H9 (cell line): ENCODE measurements around the gene NPAS3. TPM values are rescaled to one million over a fixed set of nuclear protein-coding genes. Genes with fewer than 3 reads are reported as not detected.

Source experiments
- DNase-seq: peaks from one replicate; pipeline ENCODE4 v3.0.0-alpha.2; 2017
- H2AFZ ChIP-seq: one replicate; pipeline ENCODE4 v1.6.1; 2013; ENCODE audit warnings: mild to moderate bottlenecking, low read length, control low read depth, moderate library complexity
- H2AK5ac ChIP-seq: 2 replicates; pipeline ENCODE4 v1.6.1; 2013; ENCODE audit warnings: low read length, control low read depth, mixed read lengths; ENCODE audit not compliant: insufficient read length
- H2BK120ac ChIP-seq: one replicate; pipeline ENCODE4 v1.6.1; 2013; ENCODE audit warnings: low read depth, mild to moderate bottlenecking, low read length, control low read depth, inconsistent platforms; ENCODE audit not compliant: poor library complexity, severe bottlenecking
- H2BK12ac ChIP-seq: 2 replicates; pipeline ENCODE4 v1.6.1; 2013; ENCODE audit warnings: low read length, control low read depth, mixed read lengths, low read depth; ENCODE audit not compliant: insufficient read length
- H2BK15ac ChIP-seq: 2 replicates; pipeline ENCODE4 v1.6.1; 2013; ENCODE audit warnings: low read depth, low read length, control low read depth
- H2BK20ac ChIP-seq: one replicate; pipeline ENCODE4 v1.6.1; 2013; ENCODE audit warnings: low read depth, mild to moderate bottlenecking, low read length, control low read depth, inconsistent platforms; ENCODE audit not compliant: poor library complexity, severe bottlenecking
- H2BK5ac ChIP-seq: 2 replicates; pipeline ENCODE4 v1.6.1; 2013; ENCODE audit warnings: low read length, control low read depth, mixed read lengths; ENCODE audit not compliant: insufficient read length
- H3K14ac ChIP-seq: 2 replicates; pipeline ENCODE4 v1.6.1; 2013; ENCODE audit warnings: low read length, control low read depth; ENCODE audit not compliant: insufficient read depth
- H3K18ac ChIP-seq: 2 replicates; pipeline ENCODE4 v1.6.1; 2013; ENCODE audit warnings: low read depth, mild to moderate bottlenecking, mixed read lengths, low read length, control low read depth; ENCODE audit not compliant: insufficient read length
- H3K23ac ChIP-seq: 2 replicates; pipeline ENCODE4 v1.6.1; 2013; ENCODE audit warnings: low read length, control low read depth, mixed read lengths, low read depth; ENCODE audit not compliant: insufficient read length
- H3K23me2 ChIP-seq: 2 replicates; pipeline ENCODE4 v1.6.1; 2013; ENCODE audit warnings: low read depth, mild to moderate bottlenecking, mixed read lengths, low read length, control low read depth; ENCODE audit not compliant: insufficient read length, poor library complexity, severe bottlenecking
- H3K27ac ChIP-seq: 2 replicates; pipeline ENCODE4 v1.5.1; 2013; ENCODE audit warnings: low read length, control low read depth, mixed read lengths, low read depth; ENCODE audit not compliant: insufficient read length
- H3K27me3 ChIP-seq: 2 replicates; pipeline ENCODE4 v1.6.1; 2013; ENCODE audit warnings: low read length, control low read depth, inconsistent platforms; ENCODE audit not compliant: insufficient read depth
- H3K4ac ChIP-seq: 2 replicates; pipeline ENCODE4 v1.6.1; 2013; ENCODE audit warnings: low read depth, mild to moderate bottlenecking, control low read depth, inconsistent platforms, low read length, moderate library complexity
- H3K4me1 ChIP-seq: 2 replicates; pipeline ENCODE4 v1.6.1; 2013; ENCODE audit warnings: low read length, control low read depth, inconsistent platforms; ENCODE audit not compliant: insufficient read depth
- H3K4me2 ChIP-seq: 2 replicates; pipeline ENCODE4 v1.6.1; 2013; ENCODE audit warnings: low read length, control low read depth, mixed read lengths; ENCODE audit not compliant: insufficient read length, insufficient read depth
- H3K56ac ChIP-seq: 2 replicates; pipeline ENCODE4 v1.6.1; 2013; ENCODE audit warnings: low read depth, mild to moderate bottlenecking, mixed read lengths, low read length, control low read depth; ENCODE audit not compliant: insufficient read length
- H3K79me1 ChIP-seq: 2 replicates; pipeline ENCODE4 v1.6.1; 2013; ENCODE audit warnings: low read depth, mild to moderate bottlenecking, moderate library complexity, low read length, control low read depth, inconsistent platforms; ENCODE audit not compliant: insufficient read depth, poor library complexity, severe bottlenecking
- H3K79me2 ChIP-seq: 2 replicates; pipeline ENCODE4 v1.6.1; 2013; ENCODE audit warnings: low read length, control low read depth, inconsistent platforms; ENCODE audit not compliant: insufficient read depth
- H3K9ac ChIP-seq: 2 replicates; pipeline ENCODE4 v1.6.1; 2013; ENCODE audit warnings: low read length, control low read depth, mixed read lengths; ENCODE audit not compliant: insufficient read length; ENCODE audit errors: extremely low read depth
- H3K9me3 ChIP-seq: one replicate; pipeline ENCODE4 v1.6.1; 2013; ENCODE audit warnings: low read depth, low read length, inconsistent platforms; ENCODE audit not compliant: control insufficient read depth
- H3T11ph ChIP-seq: one replicate; pipeline ENCODE4 v1.6.1; 2013; ENCODE audit warnings: mild to moderate bottlenecking, low read length, control low read depth, inconsistent platforms
- H4K20me1 ChIP-seq: one replicate; pipeline ENCODE4 v1.6.1; 2013; ENCODE audit not compliant: control insufficient read depth, insufficient read length, insufficient read depth
- H4K5ac ChIP-seq: 2 replicates; pipeline ENCODE4 v1.6.1; 2013; ENCODE audit warnings: low read depth, mild to moderate bottlenecking, mixed read lengths, low read length, control low read depth; ENCODE audit not compliant: insufficient read length
- H4K8ac ChIP-seq: replicated peaks from 2 replicates; pipeline ENCODE4 v1.6.1; 2013; ENCODE audit warnings: low read length, control low read depth, mixed read lengths, low read depth; ENCODE audit not compliant: insufficient read length
- H4K91ac ChIP-seq: 2 replicates; pipeline ENCODE4 v1.6.1; 2013; ENCODE audit warnings: low read depth, mild to moderate bottlenecking, moderate library complexity, mixed read lengths, low read length, control low read depth; ENCODE audit not compliant: insufficient read length
- H3K27ac Mint-ChIP-seq, 3 experiments: 2 replicates in 2 of 3; 3 replicates in 1 of 3; pipeline ENCODE4 v1.8.0; 2020 to 2021; ENCODE audit warnings: mixed read lengths in 3 of 3, mild to moderate bottlenecking in 1 of 3, moderate library complexity in 1 of 3
- H3K27me3 Mint-ChIP-seq: 2 replicates; pipeline ENCODE4 v1.8.0; 2021; ENCODE audit warnings: low read depth, mild to moderate bottlenecking, moderate library complexity, mixed read lengths
- H3K36me3 Mint-ChIP-seq, 3 experiments: 2 replicates in 2 of 3; 3 replicates in 1 of 3; pipeline ENCODE4 v1.8.0; 2020 to 2021; ENCODE audit warnings: low read depth in 3 of 3, mixed read lengths in 3 of 3; ENCODE audit not compliant: insufficient read depth in 1 of 3
- H3K4me1 Mint-ChIP-seq, 2 experiments: 2 replicates each; pipeline ENCODE4 v1.8.0; 2020; ENCODE audit warnings: mixed read lengths in 2 of 2
- H3K4me3 Mint-ChIP-seq, 2 experiments: 2 replicates in 1 of 2; 3 replicates in 1 of 2; pipeline ENCODE4 v1.8.0; 2020 to 2021; ENCODE audit warnings: mild to moderate bottlenecking in 2 of 2, mixed read lengths in 2 of 2, moderate library complexity in 1 of 2
- H3K9me3 Mint-ChIP-seq, 2 experiments: 2 replicates in 1 of 2; 3 replicates in 1 of 2; pipeline ENCODE4 v1.8.0; 2020; ENCODE audit warnings: mild to moderate bottlenecking in 2 of 2, mixed read lengths in 2 of 2, moderate library complexity in 1 of 2
- WGBS: extraction: QIAGEN DNeasy Blood & Tissue Kit; methylation state at CpG from one replicate; pipeline ENCODE4 v1.1.7; 2013; ENCODE audit warnings: missing lambda C conversion rate, low lambda C conversion rate, mixed read lengths; ENCODE audit not compliant: insufficient read length; ENCODE audit errors: extremely low coverage; 5-methylcytosine and 5-hydroxymethylcytosine counted together
- total RNA-seq: library from RNA; stranded (reverse); gene quantifications from 2 replicates; pipeline ENCODE4 v1.2.1, GENCODE V29; 2021
- TF ChIP-seq, protein P1 (sequence below): fragments of 200-600 bp; sonication (generic); conservative IDR thresholded peaks from 3 replicates; pipeline ENCODE4 v1.8.0; 2021; ENCODE audit warnings: antibody characterized with exemption, mild to moderate bottlenecking

Gene NPAS3
- total RNA-seq, 1 experiment from 2014 or later, result 0.17 TPM

GRCh38 chr14:33239465-33239864 lies 300.8 kb downstream of the NPAS3 start:
- H4K8ac ChIP-seq, result no peak overlapping the region
- no peaks in the 10 kb centered on the region for H3K27me3 ChIP-seq
- H3K79me2 ChIP-seq, result no peaks in the 10 kb centered on the region
- no peak overlapping the region for H3K56ac ChIP-seq
- H3K23ac ChIP-seq, result no peak overlapping the region
- DNase-seq, result no peak
- H3K4ac ChIP-seq, result no peak overlapping the region
- no peak overlapping the region for H4K91ac ChIP-seq
- no peak overlapping the region for H3T11ph ChIP-seq
- no peak overlapping the region for H3K4me2 ChIP-seq
- no peak overlapping the region for H2BK120ac ChIP-seq
- no peaks in the 10 kb centered on the region for H3K79me1 ChIP-seq
- H3K18ac ChIP-seq, result no peak overlapping the region
- no peaks in the 10 kb centered on the region for H3K27me3 Mint-ChIP-seq
- no peak overlapping the region for H2AFZ ChIP-seq
- peaks cover 5% of the 10 kb centered on the region in 2 experiments for H3K4me1 Mint-ChIP-seq
- H3K4me1 ChIP-seq, result peaks cover 3% of the 10 kb centered on the region; the same call in 1 of the 2 replicates
- H2BK15ac ChIP-seq, result no peak overlapping the region
- H3K23me2 ChIP-seq, result no peaks in the 10 kb centered on the region
- WGBS, result no CpG with 5 or more reads among the region's 1 CpG
- H3K36me3 Mint-ChIP-seq, result no peaks in the 10 kb centered on the region
- no peak overlapping the region for H2AK5ac ChIP-seq
- no peak overlapping the region for H2BK12ac ChIP-seq
- no peak overlapping the region for H4K5ac ChIP-seq
- H3K9me3 ChIP-seq, result no peaks in the 10 kb centered on the region
- H3K27ac Mint-ChIP-seq, result no peak overlapping the region
- H3K14ac ChIP-seq, result no peak overlapping the region
- no peak overlapping the region for H3K4me3 Mint-ChIP-seq
- H3K9me3 Mint-ChIP-seq, result no peaks in the 10 kb centered on the region
- H3K9ac ChIP-seq, result no peak overlapping the region
- no peak overlapping the region for H2BK5ac ChIP-seq
- no peak overlapping the region for H2BK20ac ChIP-seq
- TF ChIP-seq, protein P1, sequence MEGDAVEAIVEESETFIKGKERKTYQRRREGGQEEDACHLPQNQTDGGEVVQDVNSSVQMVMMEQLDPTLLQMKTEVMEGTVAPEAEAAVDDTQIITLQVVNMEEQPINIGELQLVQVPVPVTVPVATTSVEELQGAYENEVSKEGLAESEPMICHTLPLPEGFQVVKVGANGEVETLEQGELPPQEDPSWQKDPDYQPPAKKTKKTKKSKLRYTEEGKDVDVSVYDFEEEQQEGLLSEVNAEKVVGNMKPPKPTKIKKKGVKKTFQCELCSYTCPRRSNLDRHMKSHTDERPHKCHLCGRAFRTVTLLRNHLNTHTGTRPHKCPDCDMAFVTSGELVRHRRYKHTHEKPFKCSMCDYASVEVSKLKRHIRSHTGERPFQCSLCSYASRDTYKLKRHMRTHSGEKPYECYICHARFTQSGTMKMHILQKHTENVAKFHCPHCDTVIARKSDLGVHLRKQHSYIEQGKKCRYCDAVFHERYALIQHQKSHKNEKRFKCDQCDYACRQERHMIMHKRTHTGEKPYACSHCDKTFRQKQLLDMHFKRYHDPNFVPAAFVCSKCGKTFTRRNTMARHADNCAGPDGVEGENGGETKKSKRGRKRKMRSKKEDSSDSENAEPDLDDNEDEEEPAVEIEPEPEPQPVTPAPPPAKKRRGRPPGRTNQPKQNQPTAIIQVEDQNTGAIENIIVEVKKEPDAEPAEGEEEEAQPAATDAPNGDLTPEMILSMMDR, result no peak
- no peak overlapping the region for H3K27ac ChIP-seq
- no peaks in the 10 kb centered on the region for H4K20me1 ChIP-seq
